Adipose tissue (tissue), 3 donors: ENCODE data around the gene GCNT2. TPM values are rescaled to one million over a fixed set of nuclear protein-coding genes. Genes with fewer than 3 reads are reported as not detected.
"Not testable (repeated sequence)": the region's sequence is repeated elsewhere in the genome, so short reads cannot be mapped to it uniquely, and the experiment has no call there.

Source experiments
- H3K27ac ChIP-seq: one replicate; pipeline ENCODE4 v1.5.1; 2013; ENCODE audit warnings: low read depth, low read length
- WGBS, 3 donors: extraction: QIAGEN DNeasy Blood & Tissue Kit; methylation state at CpG; one replicate each; pipeline ENCODE4 v1.1.7; 2013; 5-methylcytosine and 5-hydroxymethylcytosine counted together
- polyA plus RNA-seq, 3 donors: library from polyadenylated mRNA; stranded (reverse); fragments of 200-250 nt; gene quantifications; one replicate each; pipeline ENCODE4 v1.2.3, GENCODE V29; 2013
- donor health status: healthy with polysubstance abuse.
- donor health status: Bipolar disorder and iron deficiency.
- donor health status: healthy.

The GCNT2 gene
- polyA plus RNA-seq, 3 donors, result 0.34 to 1.9 (median 0.86) TPM

DNA sequence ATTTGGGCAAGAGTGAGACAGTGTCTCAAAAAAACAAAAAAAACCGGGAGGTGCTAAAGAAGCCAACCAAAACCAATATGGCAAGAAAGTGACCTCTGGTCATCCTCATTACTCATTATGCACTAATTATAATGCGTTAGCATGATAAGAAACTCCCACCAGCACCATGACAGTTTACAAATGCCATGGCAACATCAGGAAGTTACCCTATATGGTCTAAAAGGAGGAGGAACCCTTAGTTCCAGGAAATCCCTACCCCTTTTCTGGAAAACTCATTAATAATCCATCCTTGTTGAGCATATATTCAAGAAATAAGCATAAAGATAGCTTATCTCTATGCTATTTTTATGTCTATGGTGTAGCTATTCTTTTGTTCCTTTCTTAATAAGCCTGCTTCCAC lies 141.6 kb downstream of the GCNT2 start:
- no peak overlapping the region for H3K27ac ChIP-seq
- 85 to 90% (median 85%) methylated on average over 2 of the region's 2 CpGs for WGBS, 3 donors

GRCh38 chr6:10665595-10665994 lies 144.4 kb downstream of the GCNT2 start:
- 42 to 52% (median 50%) methylated on average over 1 of the region's 1 CpG for WGBS, 3 donors
- H3K27ac ChIP-seq, result not testable (repeated sequence)

DNA sequence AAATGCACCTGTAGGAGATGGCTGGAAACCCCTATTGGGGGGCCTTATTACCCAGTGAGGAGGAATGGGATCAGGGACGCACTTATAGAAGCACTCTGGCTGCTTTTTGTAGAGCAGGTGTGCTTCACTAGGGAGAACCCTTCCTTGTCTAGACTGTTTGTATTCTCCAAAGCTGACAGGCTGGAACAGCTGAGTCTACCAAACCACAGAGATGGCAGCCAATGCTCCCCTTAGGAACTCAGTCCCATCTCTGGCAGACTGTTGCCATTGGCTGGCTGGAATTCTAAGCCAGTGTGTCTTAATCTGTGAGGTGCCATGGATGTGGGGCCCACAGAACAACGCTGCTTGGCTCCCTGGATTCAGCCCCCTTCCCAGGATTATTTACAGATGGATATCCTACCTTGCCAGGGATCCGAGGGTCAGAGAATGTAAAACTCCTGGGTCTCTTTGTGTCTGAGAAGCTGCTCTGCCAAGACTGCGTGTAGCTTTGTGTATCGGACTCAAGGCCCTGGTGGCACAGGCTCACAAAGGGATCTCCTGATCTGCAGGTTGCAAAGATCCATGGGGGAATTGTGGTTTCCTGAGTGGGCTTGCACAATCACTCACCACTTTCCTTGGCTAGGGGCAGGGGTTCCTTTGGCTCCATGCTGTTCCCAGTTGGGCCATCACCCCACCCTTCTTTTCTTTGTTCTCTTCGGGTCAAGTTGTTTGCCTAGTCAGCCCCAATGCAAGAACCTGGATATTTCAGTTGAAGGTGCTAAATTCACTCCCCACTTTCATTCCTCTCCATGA lies 147.2 kb downstream of the GCNT2 start:
- no peak overlapping the region for H3K27ac ChIP-seq
- WGBS, 3 donors, result 82 to 89% (median 86%) methylated on average over 6 of the region's 6 CpGs

DNA sequence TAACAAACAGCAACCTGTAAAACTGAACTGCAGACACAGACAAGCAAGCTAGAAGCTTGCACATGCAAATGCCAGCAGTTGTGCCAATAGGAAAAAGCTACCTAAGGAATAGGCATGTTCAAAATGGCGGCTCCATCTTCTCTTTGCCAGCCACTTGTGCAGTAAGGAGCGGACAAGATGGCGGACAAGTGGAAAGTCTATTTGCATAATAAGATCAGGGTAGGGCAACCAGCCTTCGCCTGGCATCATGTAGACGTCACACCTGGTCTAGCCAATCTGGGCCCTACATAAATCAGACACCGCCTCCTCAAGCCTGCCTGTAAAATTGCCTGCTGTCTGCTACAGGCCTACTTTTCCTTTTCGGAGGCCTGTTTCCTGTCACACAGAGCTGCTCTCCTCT lies 155.3 kb downstream of the GCNT2 start:
- no peak overlapping the region for H3K27ac ChIP-seq
- 88 to 97% (median 94%) methylated on average over 7 of the region's 7 CpGs for WGBS, 3 donors

- 87 to 95% (median 87%) methylated on average over 4 of the region's 4 CpGs for whole genome bisulfite sequencing, 3 donors
Observed at GRCh38 chr6:10678456-10678855, 157.3 kb downstream of the GCNT2 start.

More at GRCh38 chr6:10678456-10678855, 157.3 kb downstream of the GCNT2 start:
- no peak overlapping the region for H3K27ac ChIP-seq

Other genes starting within 250 kb of the GCNT2 start
- gene TFAP2A, start 106.3 kb upstream of the GCNT2 start, polyA plus RNA-seq, result under 1 TPM; 0.03 to 0.56 (median 0.12) TPM
- 1 to 10 TPM in 2 of 3 donors, under 1 TPM in 1; 0.65 to 2.5 (median 1.9) TPM for gene C6orf52, start 173.3 kb downstream of the GCNT2 start, polyA plus RNA-seq
- 10 to 100 TPM in 2 of 3 donors, 1 to 10 TPM in 1; 6.2 to 17.3 (median 17.2) TPM for gene PAK1IP1, start 173.6 kb downstream of the GCNT2 start, polyA plus RNA-seq
- 100 to 1,000 TPM in 2 of 3 donors, 10 to 100 TPM in 1; 62.5 to 184 (median 130) TPM for gene TMEM14C, start 201.7 kb downstream of the GCNT2 start, polyA plus RNA-seq
- gene TMEM14B, start 226.5 kb downstream of the GCNT2 start, polyA plus RNA-seq, result 100 to 1,000 TPM in 1 of 3 donors, 10 to 100 TPM in 2; 33.2 to 130 (median 75.9) TPM